ENCODE data around the gene RGR.

RGR gene

GRCh38 chr10:84225427-84226173, 19.3 kb upstream of the RGR start, which contains the start of gene LRIT2:
TSS of gene LRIT2 (minus strand) at chr10:84225544. CDS start at chr10:84225520, 24 bp downstream.
- Histone ChIP-seq H3K9me3 (ENCODE audit: control insufficient read depth, low read length) (no peaks in the 10 kb centered on the region), H3K4me3 (ENCODE audit: low read length) (no peak within 1 kb of the TSS), H3K27me3 (ENCODE audit: control insufficient read depth, insufficient read depth, low read length) (no peaks in the 10 kb centered on the region), H3K36me3 (ENCODE audit: control insufficient read depth, insufficient read depth, low read length) (no peaks in the 10 kb centered on the region), H3K4me1 (ENCODE audit: control insufficient read depth, insufficient read depth, low read length) (no peaks in the 10 kb centered on the region), H3K9ac (ENCODE audit: low read length) (no peak within 1 kb of the TSS)

- Histone ChIP-seq H3K4me1 (ENCODE audit: control insufficient read depth, insufficient read depth, low read length) (no peaks in the 10 kb centered on the region), H3K9me3 (ENCODE audit: control insufficient read depth, low read length) (no peaks in the 10 kb centered on the region), H3K9ac (ENCODE audit: low read length) (no peak overlapping the region), H3K27me3 (ENCODE audit: control insufficient read depth, insufficient read depth, low read length) (no peaks in the 10 kb centered on the region), H3K36me3 (ENCODE audit: control insufficient read depth, insufficient read depth, low read length) (no peaks in the 10 kb centered on the region), H3K4me3 (ENCODE audit: low read length) (no peak overlapping the region)
Observed at GRCh38 chr10:84226616-84227015, 18.2 kb upstream of the RGR start.

DNA sequence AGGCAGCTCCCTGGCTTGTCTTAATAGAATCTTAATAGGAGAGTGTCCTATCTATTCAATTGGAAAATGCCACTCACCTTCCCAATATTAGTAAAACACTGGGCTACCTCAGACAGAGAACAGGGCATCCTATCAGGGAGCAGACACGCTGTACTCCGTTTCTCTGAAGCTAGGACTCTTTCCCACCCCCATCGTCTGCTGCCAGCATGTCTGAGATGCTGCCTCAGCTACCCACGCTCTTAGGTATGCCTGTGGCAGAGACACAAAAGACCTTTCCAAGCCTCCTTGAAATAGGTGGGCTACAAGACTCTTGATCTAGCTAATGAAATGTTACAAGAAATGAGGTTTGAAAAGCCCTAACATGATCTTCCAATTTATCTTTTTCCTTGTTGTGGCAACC, 17.0 kb upstream of the RGR start:
- no peaks in the 10 kb centered on the region for H3K4me1 ChIP-seq (ENCODE audit: control insufficient read depth, insufficient read depth, low read length)

DNA sequence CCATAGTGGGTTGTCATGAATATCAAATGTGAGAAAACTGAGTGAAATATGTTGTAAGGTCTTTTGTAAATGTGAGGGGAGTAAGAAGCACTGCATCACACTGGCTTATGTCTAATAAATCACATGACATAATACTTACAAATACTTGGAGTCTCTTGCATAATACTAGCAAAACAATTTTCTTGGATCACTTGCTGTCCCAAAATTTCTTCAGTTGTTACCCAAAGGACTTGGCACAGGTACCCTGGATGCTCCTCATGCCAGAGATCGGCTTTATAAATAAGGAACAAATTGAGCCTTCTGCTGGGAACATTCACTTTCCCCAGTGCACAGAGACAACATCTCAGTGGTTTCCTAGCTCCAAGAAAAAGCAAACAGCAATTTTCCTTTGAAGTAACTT, 14.5 kb upstream of the RGR start:
- Histone ChIP-seq H3K9ac (ENCODE audit: low read length) (no peak overlapping the region), H3K4me3 (ENCODE audit: low read length) (no peak overlapping the region), H3K9me3 (ENCODE audit: control insufficient read depth, low read length) (no peaks in the 10 kb centered on the region), H3K36me3 (ENCODE audit: control insufficient read depth, insufficient read depth, low read length) (no peaks in the 10 kb centered on the region), H3K4me1 (ENCODE audit: control insufficient read depth, insufficient read depth, low read length) (no peaks in the 10 kb centered on the region), H3K27me3 (ENCODE audit: control insufficient read depth, insufficient read depth, low read length) (no peaks in the 10 kb centered on the region)

More for the DNA sequence above, 17.0 kb upstream of the RGR start:
- Histone ChIP-seq H3K9me3 (ENCODE audit: control insufficient read depth, low read length) (no peaks in the 10 kb centered on the region), H3K9ac (ENCODE audit: low read length) (no peak overlapping the region), H3K27me3 (ENCODE audit: control insufficient read depth, insufficient read depth, low read length) (no peaks in the 10 kb centered on the region), H3K36me3 (ENCODE audit: control insufficient read depth, insufficient read depth, low read length) (no peaks in the 10 kb centered on the region), H3K4me3 (ENCODE audit: low read length) (no peak overlapping the region)

- Histone ChIP-seq H3K4me3 (ENCODE audit: low read length) (no peak overlapping the region), H3K27me3 (ENCODE audit: control insufficient read depth, insufficient read depth, low read length) (peaks cover 2% of the 10 kb centered on the region), H3K36me3 (ENCODE audit: control insufficient read depth, insufficient read depth, low read length) (no peaks in the 10 kb centered on the region), H3K4me1 (ENCODE audit: control insufficient read depth, insufficient read depth, low read length) (no peaks in the 10 kb centered on the region), H3K9ac (ENCODE audit: low read length) (no peak overlapping the region), H3K9me3 (ENCODE audit: control insufficient read depth, low read length) (no peaks in the 10 kb centered on the region)
Observed at GRCh38 chr10:84232376-84232775, 12.5 kb upstream of the RGR start.

GRCh38 chr10:84233940-84234339, 10.9 kb upstream of the RGR start:
- Histone ChIP-seq H3K4me3 (ENCODE audit: low read length) (no peak overlapping the region), H3K36me3 (ENCODE audit: control insufficient read depth, insufficient read depth, low read length) (no peaks in the 10 kb centered on the region), H3K9ac (ENCODE audit: low read length) (no peak overlapping the region), H3K9me3 (ENCODE audit: control insufficient read depth, low read length) (no peaks in the 10 kb centered on the region), H3K4me1 (ENCODE audit: control insufficient read depth, insufficient read depth, low read length) (no peaks in the 10 kb centered on the region), H3K27me3 (ENCODE audit: control insufficient read depth, insufficient read depth, low read length) (peaks cover 5% of the 10 kb centered on the region)

DNA sequence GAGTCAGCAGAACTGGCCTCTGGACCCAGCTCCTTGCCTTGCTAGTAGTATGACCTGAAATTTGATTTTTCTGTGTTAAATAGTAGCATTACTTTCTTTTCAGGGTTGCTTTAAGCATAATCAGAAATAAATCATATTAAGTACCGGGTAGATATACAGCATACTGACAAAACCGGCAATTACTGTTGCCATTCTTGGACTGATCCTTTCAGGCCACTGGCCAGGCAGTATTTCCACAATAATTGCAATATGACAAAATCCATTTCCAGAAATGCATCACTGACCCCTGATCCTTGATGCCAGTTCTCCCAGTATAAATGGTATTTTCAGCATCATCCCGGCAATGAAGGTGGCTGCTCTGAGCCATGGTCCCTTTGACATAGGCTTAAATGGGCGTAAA, 10.4 kb upstream of the RGR start:
- H3K36me3 ChIP-seq (ENCODE audit: control insufficient read depth, insufficient read depth, low read length): no peaks in the 10 kb centered on the region
- H3K9ac ChIP-seq (ENCODE audit: low read length): no peak overlapping the region
- peaks cover 5% of the 10 kb centered on the region for H3K27me3 ChIP-seq (ENCODE audit: control insufficient read depth, insufficient read depth, low read length)
- H3K4me3 ChIP-seq (ENCODE audit: low read length): no peak overlapping the region
- no peaks in the 10 kb centered on the region for H3K4me1 ChIP-seq (ENCODE audit: control insufficient read depth, insufficient read depth, low read length)
- no peaks in the 10 kb centered on the region for H3K9me3 ChIP-seq (ENCODE audit: control insufficient read depth, low read length)

DNA sequence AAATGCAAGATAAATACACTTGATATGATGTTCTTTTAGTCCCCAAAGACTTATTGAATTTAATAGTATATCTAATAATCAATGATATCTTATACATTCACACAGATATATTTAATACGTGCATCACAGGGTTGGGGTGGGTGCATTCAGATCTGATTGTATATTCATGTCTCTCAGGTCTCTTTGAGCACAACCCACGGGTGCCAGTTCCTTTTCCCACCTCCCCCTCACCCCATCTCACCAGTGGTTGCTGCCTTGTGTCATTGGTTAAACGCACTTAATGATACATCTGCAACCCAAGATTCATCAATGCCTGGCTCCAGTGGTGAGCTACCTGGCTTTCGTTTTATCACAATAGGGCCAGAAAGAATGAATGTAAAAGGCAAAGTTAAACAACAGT, 9.8 kb upstream of the RGR start:
- Histone ChIP-seq H3K9ac (ENCODE audit: low read length) (no peak overlapping the region), H3K27me3 (ENCODE audit: control insufficient read depth, insufficient read depth, low read length) (peaks cover 5% of the 10 kb centered on the region), H3K4me3 (ENCODE audit: low read length) (no peak overlapping the region), H3K36me3 (ENCODE audit: control insufficient read depth, insufficient read depth, low read length) (no peaks in the 10 kb centered on the region), H3K4me1 (ENCODE audit: control insufficient read depth, insufficient read depth, low read length) (no peaks in the 10 kb centered on the region), H3K9me3 (ENCODE audit: control insufficient read depth, low read length) (no peaks in the 10 kb centered on the region)

- no peaks in the 10 kb centered on the region for H3K36me3 ChIP-seq (ENCODE audit: control insufficient read depth, insufficient read depth, low read length)
- H3K4me1 ChIP-seq (ENCODE audit: control insufficient read depth, insufficient read depth, low read length): no peaks in the 10 kb centered on the region
- H3K9ac ChIP-seq (ENCODE audit: low read length): no peak overlapping the region
- H3K9me3 ChIP-seq (ENCODE audit: control insufficient read depth, low read length): no peaks in the 10 kb centered on the region
- H3K4me3 ChIP-seq (ENCODE audit: low read length): no peak overlapping the region
- H3K27me3 ChIP-seq (ENCODE audit: control insufficient read depth, insufficient read depth, low read length): peaks cover 5% of the 10 kb centered on the region
Observed at GRCh38 chr10:84236807-84237198, 8.1 kb upstream of the RGR start.

DNA sequence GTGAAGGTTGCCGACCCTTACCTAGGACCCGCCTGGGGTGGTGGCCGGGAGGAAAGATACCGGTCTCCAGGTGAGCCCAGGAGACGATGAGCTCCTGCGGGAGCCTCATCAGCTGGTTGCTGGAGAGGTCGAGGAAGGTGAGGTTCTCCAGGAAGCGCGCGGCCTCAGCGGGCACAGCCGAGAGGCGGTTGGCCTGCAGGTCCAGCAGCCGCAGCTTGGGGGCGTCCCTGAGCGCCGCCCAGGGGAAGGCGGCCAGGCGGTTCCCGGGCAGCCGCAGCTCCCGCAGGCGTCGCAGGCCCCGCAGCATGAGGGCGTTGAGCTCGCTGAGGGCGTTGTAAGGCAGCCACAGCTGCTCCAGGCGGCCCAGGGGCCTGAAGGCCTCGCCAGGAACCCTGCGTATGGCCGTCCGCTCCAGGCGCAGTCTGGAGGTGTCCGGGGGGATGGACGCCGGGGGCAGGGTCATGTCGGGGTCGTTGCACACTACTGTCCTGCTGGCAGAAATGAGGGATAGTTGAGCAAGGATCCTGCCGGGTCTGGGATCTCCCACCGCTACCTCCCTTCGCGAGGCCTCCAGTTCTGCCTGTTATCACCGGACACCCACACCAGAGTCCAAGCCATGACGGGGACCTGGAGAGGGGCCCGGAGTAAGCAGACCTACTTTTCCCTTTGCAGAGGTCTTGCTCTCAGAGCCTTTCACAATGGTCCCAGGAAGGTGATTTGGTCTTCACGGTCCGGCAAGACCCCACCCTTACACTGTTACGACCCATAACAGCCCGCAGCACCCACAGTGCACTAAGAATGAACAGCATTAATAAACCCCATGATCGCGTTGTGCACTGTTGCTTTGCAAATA, 7.4 kb upstream of the RGR start:
- Histone ChIP-seq H3K36me3 (ENCODE audit: control insufficient read depth, insufficient read depth, low read length) (no peaks in the 10 kb centered on the region), H3K9me3 (ENCODE audit: control insufficient read depth, low read length) (no peaks in the 10 kb centered on the region), H3K4me3 (ENCODE audit: low read length) (no peak overlapping the region), H3K4me1 (ENCODE audit: control insufficient read depth, insufficient read depth, low read length) (no peaks in the 10 kb centered on the region), H3K9ac (ENCODE audit: low read length) (no peak overlapping the region), H3K27me3 (ENCODE audit: control insufficient read depth, insufficient read depth, low read length) (peaks cover 5% of the 10 kb centered on the region)

GRCh38 chr10:84238909-84239308, 5.9 kb upstream of the RGR start:
- Histone ChIP-seq H3K27me3 (ENCODE audit: control insufficient read depth, insufficient read depth, low read length) (peaks cover 5% of the 10 kb centered on the region), H3K9ac (ENCODE audit: low read length) (no peak overlapping the region), H3K36me3 (ENCODE audit: control insufficient read depth, insufficient read depth, low read length) (no peaks in the 10 kb centered on the region), H3K4me3 (ENCODE audit: low read length) (no peak overlapping the region), H3K4me1 (ENCODE audit: control insufficient read depth, insufficient read depth, low read length) (no peaks in the 10 kb centered on the region), H3K9me3 (ENCODE audit: control insufficient read depth, low read length) (no peaks in the 10 kb centered on the region)

DNA sequence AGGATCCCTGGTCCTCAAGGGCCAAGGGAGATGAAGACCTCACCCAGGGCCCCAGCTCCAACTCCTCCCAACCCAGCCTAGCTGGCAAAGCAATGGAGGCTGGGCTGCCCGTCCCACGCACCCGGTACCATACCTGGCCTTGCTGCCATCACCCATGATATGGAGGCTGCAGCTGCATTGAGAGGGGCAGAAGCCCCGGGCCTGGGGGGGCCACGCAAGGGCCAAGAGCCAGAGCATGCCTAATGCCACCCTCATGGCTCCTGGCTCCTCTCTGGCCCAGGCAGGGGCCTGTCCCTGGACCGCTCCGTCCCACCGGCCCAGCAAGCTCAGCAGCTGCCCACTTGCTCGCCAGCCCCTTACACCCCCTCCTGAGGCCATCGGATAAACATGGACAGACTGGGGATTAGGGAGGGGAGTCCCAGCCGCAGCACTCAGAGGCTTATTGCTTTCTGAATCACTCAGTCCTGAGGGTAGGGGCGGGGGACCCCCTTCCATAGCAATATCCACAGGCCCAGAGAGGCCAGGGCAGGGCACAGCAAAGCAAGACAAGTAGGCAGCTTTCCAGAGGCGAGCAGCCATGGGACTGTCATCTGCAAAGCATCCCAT, 3.6 kb upstream of the RGR start, which contains the start of gene LRIT1:
LRIT1 (minus strand) TSS at position 362 of the 606 bp plus-strand sequence; CDS start at position 255, 107 bp downstream.
- H3K4me3 ChIP-seq (ENCODE audit: low read length): no peak within 1 kb of the TSS
- no peak within 1 kb of the TSS for H3K9ac ChIP-seq (ENCODE audit: low read length)
- H3K36me3 ChIP-seq (ENCODE audit: control insufficient read depth, insufficient read depth, low read length): no peaks in the 10 kb centered on the region
- peaks cover 5% of the 10 kb centered on the region for H3K27me3 ChIP-seq (ENCODE audit: control insufficient read depth, insufficient read depth, low read length)
- no peaks in the 10 kb centered on the region for H3K9me3 ChIP-seq (ENCODE audit: control insufficient read depth, low read length)
- peaks cover 6% of the 10 kb centered on the region for H3K4me1 ChIP-seq (ENCODE audit: control insufficient read depth, insufficient read depth, low read length)

All from mucosa of stomach (tissue), 1 donor.